Activated CD8-positive, alpha-beta memory T cell treated with anti-CD3 and anti-CD28 coated beads, Interleukin-2, amount 10 ng/mL, durations not matched to agents 7 days and 5 days (primary cell): Measurements from ENCODE around the gene ADSL. TPM values are rescaled to one million over a fixed set of nuclear protein-coding genes. Genes with fewer than 3 reads are reported as not detected.

ENCODE experiments used
- ATAC-seq: fragments of 150-1000 bp; cut with Tn5 transposase; one replicate; pipeline ENCODE4 v1.10.0; 2021; ENCODE audit warnings: moderate library complexity
- CTCF ChIA-PET: fragments of 350-600 bp; sonication (Branson Sonifier 250); formaldehyde crosslinking; loops from one replicate; lab custom pipeline; 2021; ENCODE audit warnings: antibody characterized with exemption; lab: Charles Lee
- DNase-seq: peaks from one replicate; pipeline ENCODE4 v3.0.0-alpha.2; 2020
- H3K27ac Mint-ChIP-seq: one replicate; pipeline ENCODE4 v1.8.0; 2021; ENCODE audit warnings: mild to moderate bottlenecking, mixed read lengths
- H3K27me3 Mint-ChIP-seq: one replicate; pipeline ENCODE4 v1.8.0; 2021; ENCODE audit warnings: mixed read lengths
- H3K36me3 Mint-ChIP-seq: one replicate; pipeline ENCODE4 v1.8.0; 2021; ENCODE audit warnings: mild to moderate bottlenecking, mixed read lengths
- H3K4me1 Mint-ChIP-seq: one replicate; pipeline ENCODE4 v1.8.0; 2021; ENCODE audit warnings: mixed read lengths
- H3K4me3 Mint-ChIP-seq: one replicate; pipeline ENCODE4 v1.8.0; 2021; ENCODE audit warnings: mild to moderate bottlenecking, moderate library complexity, mixed read lengths
- H3K9me3 Mint-ChIP-seq: one replicate; pipeline ENCODE4 v1.8.0; 2022; ENCODE audit warnings: low read depth, mixed read lengths
- total RNA-seq, 2 experiments: library from RNA; stranded (reverse); gene quantifications; one replicate each; pipeline ENCODE4 v1.2.3, GENCODE V29; 2021

Gene ADSL
- total RNA-seq, 2 experiments from 2014 or later = 98.3 to 109 TPM

- peaks cover 24% of the 10 kb centered on the region for H3K36me3 Mint-ChIP-seq
- DNase-seq (no peak), ATAC-seq (no peak)
- CTCF ChIA-PET = interaction anchor here (0.9 to 4.2 kb wide), 3 partner anchors 18 to 243 kb away, joined by 3 to 16 read pairs (median 3); no protein-coding TSS in a partner anchor
- H3K4me1 Mint-ChIP-seq = peaks cover 50% of the 10 kb centered on the region
- no peaks in the 10 kb centered on the region for H3K27me3 Mint-ChIP-seq
- H3K27ac Mint-ChIP-seq = peak overlapping the region; percentile 73
- no peaks in the 10 kb centered on the region for H3K9me3 Mint-ChIP-seq
- no peak overlapping the region for H3K4me3 Mint-ChIP-seq
These were observed 56.8 kb downstream of the ADSL start for GRCh38 chr22:40403141-40403540.

GRCh38 chr22:40403651-40404050 lies 57.4 kb downstream of the ADSL start:
- DNase-seq (no peak), ATAC-seq (no peak)
- H3K27me3 Mint-ChIP-seq = no peaks in the 10 kb centered on the region
- H3K9me3 Mint-ChIP-seq = no peaks in the 10 kb centered on the region
- peak overlapping the region; percentile 6 for H3K27ac Mint-ChIP-seq
- CTCF ChIA-PET = interaction anchor here (0.9 to 1.1 kb wide), 3 partner anchors 31 to 242 kb away, joined by 3 read pairs; no protein-coding TSS in a partner anchor
- H3K4me1 Mint-ChIP-seq = peaks cover 49% of the 10 kb centered on the region
- peaks cover 23% of the 10 kb centered on the region for H3K36me3 Mint-ChIP-seq
- no peak overlapping the region for H3K4me3 Mint-ChIP-seq

- Mint-ChIP-seq H3K27ac (peak overlapping the region; percentile 39), H3K36me3 (peaks cover 23% of the 10 kb centered on the region), H3K9me3 (no peaks in the 10 kb centered on the region), H3K27me3 (no peaks in the 10 kb centered on the region), H3K4me3 (no peak overlapping the region), H3K4me1 (peaks cover 45% of the 10 kb centered on the region)
- CTCF ChIA-PET = interaction anchor here (0.5 to 1.0 kb wide), 2 partner anchors 32 to 35 kb away, joined by 3 read pairs; no protein-coding TSS in a partner anchor
- ATAC-seq = no peak
- no peak for DNase-seq
These were observed 58.2 kb downstream of the ADSL start for GRCh38 chr22:40404251-40405177.

GRCh38 chr22:40405178-40406062 lies 59.1 kb downstream of the ADSL start:
- CTCF ChIA-PET = interaction anchor here (0.5 kb wide), 1 partner anchor 35 kb away, joined by 3 read pairs; no protein-coding TSS in a partner anchor
- H3K27me3 Mint-ChIP-seq = no peaks in the 10 kb centered on the region
- H3K36me3 Mint-ChIP-seq = peaks cover 23% of the 10 kb centered on the region
- no peak overlapping the region for H3K27ac Mint-ChIP-seq
- no peak overlapping the region for H3K4me3 Mint-ChIP-seq
- H3K9me3 Mint-ChIP-seq = no peaks in the 10 kb centered on the region
- peaks cover 35% of the 10 kb centered on the region for H3K4me1 Mint-ChIP-seq
- ATAC-seq (no peak), DNase-seq (no peak)

GRCh38 chr22:40406063-40406890 lies 60.0 kb downstream of the ADSL start:
- H3K4me3 Mint-ChIP-seq = no peak overlapping the region
- CTCF ChIA-PET = no interaction called here
- peaks cover 23% of the 10 kb centered on the region for H3K36me3 Mint-ChIP-seq
- no peak for DNase-seq
- no peaks in the 10 kb centered on the region for H3K9me3 Mint-ChIP-seq
- no peak overlapping the region for H3K27ac Mint-ChIP-seq
- ATAC-seq = no peak
- H3K4me1 Mint-ChIP-seq = peaks cover 27% of the 10 kb centered on the region
- H3K27me3 Mint-ChIP-seq = no peaks in the 10 kb centered on the region

- H3K4me3 Mint-ChIP-seq = no peak overlapping the region
- H3K36me3 Mint-ChIP-seq = peaks cover 19% of the 10 kb centered on the region
- H3K27ac Mint-ChIP-seq = no peak overlapping the region
- no peak for ATAC-seq
- peaks cover 18% of the 10 kb centered on the region for H3K4me1 Mint-ChIP-seq
- CTCF ChIA-PET = interaction anchor here (1.1 kb wide), 1 partner anchor 29 kb away, joined by 5 read pairs; no protein-coding TSS in a partner anchor
- no peak for DNase-seq
- H3K9me3 Mint-ChIP-seq = no peaks in the 10 kb centered on the region
- H3K27me3 Mint-ChIP-seq = no peaks in the 10 kb centered on the region
These were observed 60.9 kb downstream of the ADSL start for GRCh38 chr22:40407021-40407761.

- DNase-seq (no peak), ATAC-seq (no peak)
- no peaks in the 10 kb centered on the region for H3K9me3 Mint-ChIP-seq
- peaks cover 12% of the 10 kb centered on the region for H3K4me1 Mint-ChIP-seq
- no peak overlapping the region for H3K4me3 Mint-ChIP-seq
- CTCF ChIA-PET = interaction anchor here (1.1 kb wide), 1 partner anchor 29 kb away, joined by 5 read pairs; no protein-coding TSS in a partner anchor
- H3K27me3 Mint-ChIP-seq = no peaks in the 10 kb centered on the region
- no peak overlapping the region for H3K27ac Mint-ChIP-seq
- peaks cover 16% of the 10 kb centered on the region for H3K36me3 Mint-ChIP-seq
These were observed 61.8 kb downstream of the ADSL start for GRCh38 chr22:40407831-40408717.

- Mint-ChIP-seq H3K36me3 (peaks cover 10% of the 10 kb centered on the region), H3K27ac (no peak overlapping the region), H3K4me3 (no peak overlapping the region), H3K4me1 (peaks cover 3% of the 10 kb centered on the region), H3K27me3 (no peaks in the 10 kb centered on the region), H3K9me3 (no peaks in the 10 kb centered on the region)
- ATAC-seq (no peak), DNase-seq (no peak)
- CTCF ChIA-PET = interaction anchor here (1.0 kb wide), 1 partner anchor 70 kb away, joined by 3 read pairs; no protein-coding TSS in a partner anchor
These were observed 62.7 kb downstream of the ADSL start for GRCh38 chr22:40408718-40409612.

- Mint-ChIP-seq H3K4me1 (peaks cover 3% of the 10 kb centered on the region), H3K27ac (no peak overlapping the region), H3K36me3 (peaks cover 7% of the 10 kb centered on the region), H3K9me3 (no peaks in the 10 kb centered on the region), H3K27me3 (no peaks in the 10 kb centered on the region), H3K4me3 (no peak overlapping the region)
- CTCF ChIA-PET = interaction anchor here (1.0 to 1.1 kb wide), 2 partner anchors 27 to 69 kb away, joined by 3 read pairs; no protein-coding TSS in a partner anchor
- ATAC-seq (no peak), DNase-seq (no peak)
These were observed 63.4 kb downstream of the ADSL start for GRCh38 chr22:40409613-40410113.

- H3K4me1 Mint-ChIP-seq = peaks cover 3% of the 10 kb centered on the region
- no peak overlapping the region for H3K27ac Mint-ChIP-seq
- CTCF ChIA-PET = interaction anchor here (1.1 kb wide), 1 partner anchor 27 kb away, joined by 3 read pairs; no protein-coding TSS in a partner anchor
- H3K27me3 Mint-ChIP-seq = no peaks in the 10 kb centered on the region
- no peak overlapping the region for H3K4me3 Mint-ChIP-seq
- ATAC-seq = no peak
- peaks cover 7% of the 10 kb centered on the region for H3K36me3 Mint-ChIP-seq
- no peaks in the 10 kb centered on the region for H3K9me3 Mint-ChIP-seq
- no peak for DNase-seq
These were observed 64.0 kb downstream of the ADSL start for GRCh38 chr22:40410272-40410671.
